ENCODE data around the gene TPH2. TPM values are rescaled to one million over a fixed set of nuclear protein-coding genes. Genes with fewer than 3 reads are reported as not detected.

The TPH2 gene
- total RNA-seq: not detected in 2 replicates

DNA sequence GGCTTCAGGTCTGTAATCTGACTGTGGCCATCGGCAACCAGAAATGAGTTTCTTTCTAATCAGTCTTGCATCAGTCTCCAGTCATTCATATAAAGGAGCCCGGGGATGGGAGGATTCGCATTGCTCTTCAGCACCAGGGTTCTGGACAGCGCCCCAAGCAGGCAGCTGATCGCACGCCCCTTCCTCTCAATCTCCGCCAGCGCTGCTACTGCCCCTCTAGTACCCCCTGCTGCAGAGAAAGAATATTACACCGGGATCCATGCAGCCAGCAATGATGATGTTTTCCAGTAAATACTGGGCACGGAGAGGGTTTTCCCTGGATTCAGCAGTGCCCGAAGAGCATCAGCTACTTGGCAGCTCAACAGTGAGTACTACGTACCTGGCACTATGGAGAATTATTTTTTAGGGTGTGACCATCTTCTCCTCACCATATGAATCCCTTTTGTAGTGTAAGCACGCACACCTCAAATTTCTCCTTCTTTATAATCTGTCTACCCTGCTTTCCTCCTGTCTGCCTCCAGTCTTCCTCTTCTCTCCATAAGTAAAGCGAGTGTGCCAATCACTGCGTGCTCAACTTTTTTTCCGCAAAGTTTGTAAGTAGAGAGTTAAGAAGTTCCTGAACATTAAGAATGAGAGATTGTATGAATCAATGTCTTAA is at the start of gene TPH2:
Gene TPH2 (plus strand): TSS at position 118 of the 658 bp plus-strand sequence. CDS start 142 bp downstream, at position 260.

Other genes with a start within 250 kb of the TPH2 start
- 21.6 and 27.0 TPM in 2 replicates for gene RAB21, start 184.0 kb upstream of the TPH2 start, total RNA-seq
- gene TBC1D15, start 99.1 kb upstream of the TPH2 start, total RNA-seq: 15.3 and 20.1 TPM in 2 replicates